ENCODE data around the gene WASF2.

DNA sequence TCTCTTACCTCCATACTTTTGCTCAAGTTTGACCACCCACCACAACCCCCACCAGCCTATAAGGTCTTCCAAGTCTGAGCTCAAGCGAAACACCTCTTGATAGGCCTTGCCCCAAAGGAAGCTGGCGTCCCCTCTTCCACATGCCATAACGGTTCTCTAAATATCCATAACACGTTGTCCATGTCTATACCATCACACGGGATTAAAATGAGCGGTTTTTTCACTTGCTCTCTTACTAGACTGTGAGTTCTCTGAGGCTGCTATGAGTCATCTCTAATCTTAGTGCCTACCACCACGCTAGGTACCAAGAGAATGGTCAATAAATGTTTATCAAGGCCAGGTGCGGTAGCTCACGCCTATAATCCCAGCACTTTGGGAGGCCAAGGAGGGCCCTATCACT lies 41.0 kb downstream of the WASF2 start:
- no peak for TF ChIP-seq EZH2 (IDR thresholded peaks at IDR 0.05)
- no peak for TF ChIP-seq POLR2AphosphoS5 (IDR thresholded peaks at IDR 0.05; ENCODE audit: borderline replicate concordance, low read depth, low read length)

All from SK-N-MC (cell line).